GM12878 (cell line): ENCODE measurements around the gene HLA-B. TPM values are rescaled to one million over a fixed set of nuclear protein-coding genes. Genes with fewer than 3 reads are reported as not detected.

Source experiments
- ATAC-seq: fragments of 200-7000 bp; cut with Tn5 transposase; 3 replicates; pipeline ENCODE4 v1.9.1; 2020; ENCODE audit warnings: mild to moderate bottlenecking, moderate library complexity
- BruUV-seq: library from RNA; stranded (reverse); fragments of 400-500 nt; replicated peaks from 2 replicates; lab custom pipeline; 2021; lab: Mats Ljungman, UMichigan
- CTCF ChIA-PET: fragments of 300-600 bp; sonication (Branson Sonifier 250); formaldehyde crosslinking; extraction: SDS; loops from one replicate; lab custom pipeline; 2021; ENCODE audit warnings: inconsistent platforms; lab: Yijun Ruan, JAX
- POLR2A ChIA-PET: fragments of 350-600 bp; formaldehyde crosslinking; extraction: SDS; loops from one replicate; lab custom pipeline; 2021; ENCODE audit warnings: inconsistent platforms; lab: Charles Lee
- RAD21 ChIA-PET: fragments of 300-600 bp; sonication (Branson Sonifier 250); formaldehyde crosslinking; loops from one replicate; lab custom pipeline; 2023; ENCODE audit warnings: antibody characterized with exemption; ENCODE audit not compliant: unreplicated experiment; lab: Charles Lee
- SMC1A ChIA-PET: fragments of 300-600 bp; sonication (Branson Sonifier 250); formaldehyde crosslinking; loops from one replicate; lab custom pipeline; 2023; ENCODE audit not compliant: unreplicated experiment, uncharacterized antibody; lab: Charles Lee
- DNase-seq: peaks from one replicate; pipeline ENCODE4 v3.0.0-alpha.2; 2011; ENCODE audit warnings: low read depth, low spot score
- FAIRE-seq: peaks from 3 replicates; lab custom pipeline; 2011; peaks lifted over from hg19 to GRCh38; lab: Jason Lieb, UNC
- H2AFZ ChIP-seq: 2 replicates; pipeline ENCODE4 v1.6.0; 2011; ENCODE audit warnings: low read depth, low read length, control low read depth; ENCODE audit not compliant: control insufficient read depth
- H3K27ac ChIP-seq: 2 replicates; pipeline ENCODE4 v1.5.1; 2011; ENCODE audit warnings: control low read depth; ENCODE audit not compliant: control insufficient read depth, insufficient read depth
- H3K27me3 ChIP-seq, 2 experiments: replicated peaks in 1 of 2; 2 replicates each; pipeline versions ENCODE4 v1.6.0 to v1.6.1; 2011; ENCODE audit warnings: low read length in 1 of 2; ENCODE audit not compliant: control insufficient read depth in 2 of 2, insufficient read depth in 2 of 2
- H3K36me3 ChIP-seq, 2 experiments: 2 replicates each; pipeline ENCODE4 v1.5.1; 2011; ENCODE audit warnings: low read length in 1 of 2; ENCODE audit not compliant: control insufficient read depth in 2 of 2, insufficient read depth in 2 of 2
- H3K4me1 ChIP-seq: 2 replicates; pipeline ENCODE4 v1.6.1; 2011; ENCODE audit warnings: mild to moderate bottlenecking, low read length, moderate library complexity, mixed read lengths; ENCODE audit not compliant: control insufficient read depth, insufficient read depth
- H3K4me2 ChIP-seq: 2 replicates; pipeline ENCODE4 v1.6.0; 2011; ENCODE audit warnings: control low read depth; ENCODE audit not compliant: control insufficient read depth, insufficient read depth
- H3K4me3 ChIP-seq: fragments of 200-600 bp; sonication (generic); 2 replicates; pipeline ENCODE4 v1.5.1; 2016
- H3K79me2 ChIP-seq: 2 replicates; pipeline ENCODE4 v1.6.0; 2011; ENCODE audit warnings: low read length; ENCODE audit not compliant: control insufficient read depth, insufficient read depth
- H3K9ac ChIP-seq: 2 replicates; pipeline ENCODE4 v1.8.0; 2011; ENCODE audit warnings: low read length, control low read depth, mixed read lengths; ENCODE audit not compliant: control insufficient read depth, insufficient read depth
- H3K9me3 ChIP-seq: replicated peaks from 3 replicates; pipeline ENCODE4 v1.5.1; 2011; ENCODE audit warnings: mild to moderate bottlenecking, low read length; ENCODE audit not compliant: control insufficient read depth, insufficient read depth
- H4K20me1 ChIP-seq: 2 replicates; pipeline ENCODE4 v1.6.0; 2011; ENCODE audit not compliant: control insufficient read depth, insufficient read depth
- EED ChIP-seq: sonication (generic); IDR thresholded peaks from 2 replicates; pipeline ENCODE4 v1.6.1; 2016; ENCODE audit warnings: antibody characterized with exemption, low read depth
- GATAD2B ChIP-seq: fragments of 450-650 bp; conservative IDR thresholded peaks from 2 replicates; pipeline ENCODE4 v1.6.1; 2017; ENCODE audit warnings: low read depth, mild to moderate bottlenecking, moderate library complexity
- IKZF1 ChIP-seq: fragments of 450-650 bp; conservative IDR thresholded peaks from 2 replicates; pipeline ENCODE4 v1.6.1; 2017; ENCODE audit warnings: antibody characterized with exemption, mild to moderate bottlenecking
- IKZF2 ChIP-seq, 2 experiments: fragments of 450-650 bp; IDR thresholded peaks; 2 replicates each; pipeline ENCODE4 v1.6.1; 2017; ENCODE audit warnings: mild to moderate bottlenecking in 2 of 2, moderate library complexity in 2 of 2
- KLF5 ChIP-seq: fragments of 450-650 bp; IDR thresholded peaks from 2 replicates; pipeline ENCODE4 v1.6.1; 2014; ENCODE audit warnings: mild to moderate bottlenecking; ENCODE audit not compliant: partially characterized antibody
- LARP7 ChIP-seq: fragments of 450-650 bp; IDR thresholded peaks from 2 replicates; pipeline ENCODE4 v1.6.1; 2017; ENCODE audit warnings: mild to moderate bottlenecking
- MEF2B ChIP-seq: fragments of 450-650 bp; IDR thresholded peaks from 2 replicates; pipeline ENCODE4 v1.6.1; 2018; ENCODE audit warnings: mild to moderate bottlenecking, moderate library complexity; ENCODE audit not compliant: partially characterized antibody, poor library complexity, severe bottlenecking
- NFYB ChIP-seq: IDR thresholded peaks from 2 replicates; pipeline ENCODE4 v1.6.1; 2011; ENCODE audit warnings: low read depth, mild to moderate bottlenecking, low read length, improper control_type of control experiment, moderate library complexity; ENCODE audit not compliant: insufficient read depth
- PAX8 ChIP-seq: fragments of 450-650 bp; IDR thresholded peaks from 2 replicates; pipeline ENCODE4 v1.6.1; 2017; ENCODE audit warnings: mild to moderate bottlenecking, moderate library complexity
- RAD51 ChIP-seq: fragments of 450-650 bp; IDR thresholded peaks from 2 replicates; pipeline ENCODE4 v1.6.1; 2016; ENCODE audit warnings: moderate library complexity, mild to moderate bottlenecking, inconsistent platforms
- RCOR1 ChIP-seq: conservative IDR thresholded peaks from 2 replicates; pipeline ENCODE4 v1.6.1; 2012; ENCODE audit warnings: low read depth, low read length, improper control_type of control experiment
- RFX5 ChIP-seq: IDR thresholded peaks from 2 replicates; pipeline ENCODE4 v1.6.1; 2011; ENCODE audit warnings: low read depth, low read length, improper control_type of control experiment
- RUNX3 ChIP-seq: IDR thresholded peaks from 2 replicates; pipeline ENCODE4 v1.6.1; 2012; ENCODE audit warnings: low read length, inconsistent platforms
- SMC3 ChIP-seq: IDR thresholded peaks from 2 replicates; pipeline ENCODE4 v1.6.1; 2011; ENCODE audit warnings: low read length, improper control_type of control experiment, borderline replicate concordance
- SP1 ChIP-seq: IDR thresholded peaks from one replicate; pipeline ENCODE4 v1.6.1; 2011; ENCODE audit warnings: low read depth, low read length
- TARDBP ChIP-seq: IDR thresholded peaks from 2 replicates; pipeline ENCODE4 v1.6.1; 2016; ENCODE audit warnings: borderline replicate concordance
- TCF7 ChIP-seq: IDR thresholded peaks from 2 replicates; pipeline ENCODE4 v1.6.1; 2014; ENCODE audit warnings: antibody characterized with exemption, borderline replicate concordance
- WGBS: methylation state at CpG from one replicate; pipeline ENCODE4 v1.1.6; 2016; ENCODE audit warnings: low lambda C conversion rate; ENCODE audit not compliant: insufficient replicate concordance, insufficient coverage; ENCODE audit errors: missing lambda C conversion rate; 5-methylcytosine and 5-hydroxymethylcytosine counted together
- in situ Hi-C: fragments of 300-500 bp; cut with MboI; formaldehyde crosslinking; loops from 9 replicates; pipeline ENCODE4 v1.14.3; 2018; ENCODE audit warnings: mixed read lengths
- intact Hi-C: fragments of 100-400 bp; cut with micrococcal nuclease; formaldehyde crosslinking; loops from one replicate; pipeline ENCODE4 v1.14.2; 2022; ENCODE audit not compliant: unreplicated experiment
- polyA plus RNA-seq, 11 experiments: library from polyadenylated mRNA; depleted of rRNA in 4 of 11; unstranded in 6 of 11; stranded (reverse) in 5 of 11; fragments of >200 nt; fragmentation: Nextera tagmentation in 4 of 11; fragmentation: Illumina TruSeq in 1 of 11; extraction: Ambion mirVana in 4 of 11; extraction: Trizol in 1 of 11; gene quantifications; 1 replicate in 1 of 11; 2 replicates in 10 of 11; pipeline versions ENCODE4 v1.2.1 to v1.2.3, GENCODE V29; 2011 to 2016; ENCODE audit warnings: inconsistent platforms in 2 of 11, missing spikeins in 2 of 11, low read depth in 1 of 11
- total RNA-seq, 4 experiments: library from RNA; depleted of rRNA in 3 of 4; stranded (reverse); fragments of >200 nt in 3 of 4; fragmentation: Illumina TruSeq in 1 of 4; extraction: Trizol in 1 of 4; gene quantifications; 2 replicates each; pipeline versions ENCODE4 v1.2.1 to v1.2.3, GENCODE V29; 2013 to 2021
- TF ChIP-seq, protein P1 (sequence below): fragments of 450-650 bp; conservative IDR thresholded peaks from 2 replicates; pipeline ENCODE4 v1.6.1; 2017; ENCODE audit warnings: mild to moderate bottlenecking, moderate library complexity
- TF ChIP-seq, protein P2 (sequence below): fragments of 450-650 bp; IDR thresholded peaks from 2 replicates; pipeline ENCODE4 v1.6.1; 2017; ENCODE audit warnings: low read depth, mild to moderate bottlenecking, moderate library complexity
- TF ChIP-seq, protein P3 (sequence below): IDR thresholded peaks from 2 replicates; pipeline ENCODE4 v1.6.1; 2011; ENCODE audit warnings: borderline replicate concordance, low read depth, mild to moderate bottlenecking, moderate library complexity, mixed read lengths, low read length; ENCODE audit not compliant: insufficient read depth; ENCODE audit errors: extremely low read length

Gene HLA-B
- total and polyA plus RNA-seq, 10 of the 15 experiments (the other 5 are each of a cell fraction or from before 2014, with no cell fraction given): 820 to 5,128 (median 3,370) TPM

DNA sequence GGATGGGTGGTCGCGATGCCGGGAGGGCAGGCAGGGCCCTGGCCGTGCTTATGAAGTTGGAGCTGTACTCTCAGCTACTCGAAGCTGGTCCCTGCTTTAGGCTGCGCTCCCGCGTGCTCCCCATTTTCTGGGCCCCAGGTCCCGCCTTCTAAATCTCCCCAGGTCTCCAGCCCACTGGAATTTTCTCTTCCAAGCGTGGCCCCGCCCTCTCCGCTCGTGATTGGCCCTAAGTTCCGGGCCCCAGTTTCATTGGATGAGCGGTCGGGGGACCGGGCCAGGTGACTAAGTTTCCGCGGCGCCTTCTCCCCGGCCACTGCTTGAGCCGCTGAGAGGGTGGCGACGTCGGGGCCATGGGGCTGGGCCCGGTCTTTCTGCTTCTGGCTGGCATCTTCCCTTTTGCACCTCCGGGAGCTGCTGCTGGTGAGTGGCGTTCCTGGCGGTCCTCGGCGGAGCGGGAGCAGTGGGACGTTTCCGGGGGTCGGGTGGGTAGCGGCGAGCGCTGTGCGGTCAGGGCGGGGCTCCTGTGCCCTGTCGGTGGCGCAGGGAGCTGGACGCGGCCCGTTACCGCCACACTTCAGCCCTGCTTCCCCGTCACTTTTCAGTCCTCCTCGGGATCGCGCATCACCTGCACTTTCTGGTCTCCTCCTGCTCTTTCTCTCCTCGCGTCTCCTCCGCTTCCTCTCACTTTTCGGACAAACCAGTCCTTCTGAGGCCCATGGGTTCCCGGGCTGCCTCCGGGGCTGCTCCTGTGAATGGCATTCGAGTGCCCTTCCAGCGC, 46.5 kb upstream of the HLA-B start, which contains the start of gene MICA:
MICA (plus strand) TSS at position 313 of the 778 bp plus-strand sequence; CDS start at position 351, 38 bp downstream.
- Histone ChIP-seq H3K27ac (peak within 1 kb of the TSS; percentile 58), H3K4me3 (peak within 1 kb of the TSS; percentile 71), H3K27me3 (no peaks in the 10 kb centered on the region), H3K4me2 (peak within 1 kb of the TSS; percentile 99), H3K4me1 (peaks cover 16% of the 10 kb centered on the region), H3K36me3 (no peaks in the 10 kb centered on the region), H3K79me2 (peaks cover 63% of the 10 kb centered on the region), H4K20me1 (no peaks in the 10 kb centered on the region; the same call in none of the 2 replicates), H3K9ac (peak within 1 kb of the TSS; percentile 60), H3K9me3 (no peaks in the 10 kb centered on the region), H2AFZ (peak within 1 kb of the TSS; percentile 67)
- ChIA-PET SMC1A (interaction anchor here (1.2 to 6.3 kb wide), 2 partner anchors 40 to 66 kb away, joined by 3 to 71 read pairs; no protein-coding TSS in a partner anchor), POLR2A (interaction anchor here (1.0 to 1.4 kb wide), 2 partner anchors 58 to 327 kb away, joined by 3 to 4 read pairs; no protein-coding TSS in a partner anchor), RAD21 (interaction anchor here (0.6 kb wide), 1 partner anchor 38 kb away, joined by 4 read pairs; no protein-coding TSS in a partner anchor), CTCF (interaction anchor here (1.4 to 7.6 kb wide), 2 partner anchors 41 to 59 kb away, joined by 4 to 145 read pairs; no protein-coding TSS in a partner anchor)
- FAIRE-seq (peak; percentile 61), ATAC-seq (peak; percentile 80), DNase-seq (no peak)
- intact Hi-C loops (no loop called here), in situ Hi-C loops (loop anchor here (5.0 kb wide), 1 partner anchor 39 kb away; no protein-coding TSS in a partner anchor)
- 4% methylated on average over 52 of the region's 58 CpGs for WGBS
- no TSS peak for BruUV-seq
- TF ChIP-seq KLF5 (peak; percentile 45), MEF2B (no peak), RUNX3 (peak; percentile 34; the same call in 1 of the 2 replicates), RFX5 (peak; percentile 46; the same call in 1 of the 2 replicates), RCOR1 (no peak), RAD51 (peak; percentile 45; the same call in 1 of the 2 replicates), IKZF1 (peak; percentile 74), TCF7 (no peak), LARP7 (0 out of 2 replicates have a peak, but pooled peaks have one; percentile 19), GATAD2B (no peak; the same call in 1 of the 2 replicates), EED (peak; percentile 26), SP1 (peak; percentile 40), TARDBP (no peak), IKZF2 (IDR thresholded peaks at IDR 0.05) (peak; percentile 43 to 48; a peak in 1 of 4 replicates), NFYB (peak; percentile 76; the same call in 1 of the 2 replicates), SMC3 (no peak), PAX8 (no peak)
- TF ChIP-seq, protein P1, sequence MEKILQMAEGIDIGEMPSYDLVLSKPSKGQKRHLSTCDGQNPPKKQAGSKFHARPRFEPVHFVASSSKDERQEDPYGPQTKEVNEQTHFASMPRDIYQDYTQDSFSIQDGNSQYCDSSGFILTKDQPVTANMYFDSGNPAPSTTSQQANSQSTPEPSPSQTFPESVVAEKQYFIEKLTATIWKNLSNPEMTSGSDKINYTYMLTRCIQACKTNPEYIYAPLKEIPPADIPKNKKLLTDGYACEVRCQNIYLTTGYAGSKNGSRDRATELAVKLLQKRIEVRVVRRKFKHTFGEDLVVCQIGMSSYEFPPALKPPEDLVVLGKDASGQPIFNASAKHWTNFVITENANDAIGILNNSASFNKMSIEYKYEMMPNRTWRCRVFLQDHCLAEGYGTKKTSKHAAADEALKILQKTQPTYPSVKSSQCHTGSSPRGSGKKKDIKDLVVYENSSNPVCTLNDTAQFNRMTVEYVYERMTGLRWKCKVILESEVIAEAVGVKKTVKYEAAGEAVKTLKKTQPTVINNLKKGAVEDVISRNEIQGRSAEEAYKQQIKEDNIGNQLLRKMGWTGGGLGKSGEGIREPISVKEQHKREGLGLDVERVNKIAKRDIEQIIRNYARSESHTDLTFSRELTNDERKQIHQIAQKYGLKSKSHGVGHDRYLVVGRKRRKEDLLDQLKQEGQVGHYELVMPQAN: 0 out of 2 replicates have a peak, but pooled peaks have one; percentile 3
- TF ChIP-seq, protein P2, sequence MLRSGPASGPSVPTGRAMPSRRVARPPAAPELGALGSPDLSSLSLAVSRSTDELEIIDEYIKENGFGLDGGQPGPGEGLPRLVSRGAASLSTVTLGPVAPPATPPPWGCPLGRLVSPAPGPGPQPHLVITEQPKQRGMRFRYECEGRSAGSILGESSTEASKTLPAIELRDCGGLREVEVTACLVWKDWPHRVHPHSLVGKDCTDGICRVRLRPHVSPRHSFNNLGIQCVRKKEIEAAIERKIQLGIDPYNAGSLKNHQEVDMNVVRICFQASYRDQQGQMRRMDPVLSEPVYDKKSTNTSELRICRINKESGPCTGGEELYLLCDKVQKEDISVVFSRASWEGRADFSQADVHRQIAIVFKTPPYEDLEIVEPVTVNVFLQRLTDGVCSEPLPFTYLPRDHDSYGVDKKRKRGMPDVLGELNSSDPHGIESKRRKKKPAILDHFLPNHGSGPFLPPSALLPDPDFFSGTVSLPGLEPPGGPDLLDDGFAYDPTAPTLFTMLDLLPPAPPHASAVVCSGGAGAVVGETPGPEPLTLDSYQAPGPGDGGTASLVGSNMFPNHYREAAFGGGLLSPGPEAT: no peak
- TF ChIP-seq, protein P3, sequence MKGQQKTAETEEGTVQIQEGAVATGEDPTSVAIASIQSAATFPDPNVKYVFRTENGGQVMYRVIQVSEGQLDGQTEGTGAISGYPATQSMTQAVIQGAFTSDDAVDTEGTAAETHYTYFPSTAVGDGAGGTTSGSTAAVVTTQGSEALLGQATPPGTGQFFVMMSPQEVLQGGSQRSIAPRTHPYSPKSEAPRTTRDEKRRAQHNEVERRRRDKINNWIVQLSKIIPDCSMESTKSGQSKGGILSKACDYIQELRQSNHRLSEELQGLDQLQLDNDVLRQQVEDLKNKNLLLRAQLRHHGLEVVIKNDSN: peak; percentile 30
